NCI-H1048 (cell line): ENCODE results near the gene NRROS.

ENCODE experiments used
- DNase-seq: peaks from one replicate; lab custom pipeline; 2025; lab: John Stamatoyannopoulos, UW

Gene NRROS

DNA sequence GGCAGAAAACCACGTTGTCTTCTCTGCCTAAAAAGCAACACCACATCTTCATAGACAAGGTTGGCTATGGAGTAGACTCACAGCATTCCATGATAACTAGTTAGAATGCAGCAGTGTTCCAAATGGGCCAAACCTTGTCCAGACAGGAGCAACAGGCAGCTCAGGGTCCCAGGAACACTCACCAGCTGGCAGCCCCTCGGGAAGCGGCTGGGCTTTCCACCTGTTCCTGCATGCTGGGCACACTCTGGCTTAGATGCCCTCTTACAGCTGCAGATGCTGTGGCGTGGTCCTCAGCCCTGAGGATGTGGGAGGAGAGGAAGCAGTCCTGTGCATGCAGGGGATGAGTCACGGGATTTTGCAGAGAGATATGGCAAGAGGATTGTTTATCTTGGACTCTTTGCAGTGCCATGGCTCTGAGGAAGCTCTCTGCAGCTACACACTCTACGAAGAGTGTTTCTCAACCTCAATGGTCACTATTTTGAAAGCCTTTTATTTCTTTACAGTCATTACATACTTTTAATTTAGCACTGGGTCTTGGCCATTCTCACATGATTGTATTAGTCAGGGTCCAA lies 11.3 kb downstream of the NRROS start:
- DNase-seq: no peak

DNA sequence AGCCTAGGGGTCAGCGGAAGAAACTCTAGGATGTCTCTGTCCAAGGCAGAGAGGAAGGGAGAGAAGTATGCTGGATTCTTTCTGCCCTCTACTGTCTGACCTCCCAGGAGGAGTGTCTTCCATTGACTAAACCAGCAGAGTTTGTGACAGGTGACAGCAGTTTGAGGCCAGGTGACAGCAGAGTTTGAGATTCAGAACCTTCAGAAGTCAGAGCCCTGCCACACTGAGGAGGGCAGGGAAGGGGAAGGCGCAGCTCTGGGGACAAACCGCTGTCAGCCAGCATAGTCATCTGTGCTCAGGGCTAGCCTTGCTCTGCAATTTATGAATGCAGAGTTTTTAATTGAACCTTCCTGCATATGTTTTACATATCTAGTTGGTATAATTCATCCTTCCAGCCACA lies 12.3 kb downstream of the NRROS start:
- DNase-seq: no peak

DNA sequence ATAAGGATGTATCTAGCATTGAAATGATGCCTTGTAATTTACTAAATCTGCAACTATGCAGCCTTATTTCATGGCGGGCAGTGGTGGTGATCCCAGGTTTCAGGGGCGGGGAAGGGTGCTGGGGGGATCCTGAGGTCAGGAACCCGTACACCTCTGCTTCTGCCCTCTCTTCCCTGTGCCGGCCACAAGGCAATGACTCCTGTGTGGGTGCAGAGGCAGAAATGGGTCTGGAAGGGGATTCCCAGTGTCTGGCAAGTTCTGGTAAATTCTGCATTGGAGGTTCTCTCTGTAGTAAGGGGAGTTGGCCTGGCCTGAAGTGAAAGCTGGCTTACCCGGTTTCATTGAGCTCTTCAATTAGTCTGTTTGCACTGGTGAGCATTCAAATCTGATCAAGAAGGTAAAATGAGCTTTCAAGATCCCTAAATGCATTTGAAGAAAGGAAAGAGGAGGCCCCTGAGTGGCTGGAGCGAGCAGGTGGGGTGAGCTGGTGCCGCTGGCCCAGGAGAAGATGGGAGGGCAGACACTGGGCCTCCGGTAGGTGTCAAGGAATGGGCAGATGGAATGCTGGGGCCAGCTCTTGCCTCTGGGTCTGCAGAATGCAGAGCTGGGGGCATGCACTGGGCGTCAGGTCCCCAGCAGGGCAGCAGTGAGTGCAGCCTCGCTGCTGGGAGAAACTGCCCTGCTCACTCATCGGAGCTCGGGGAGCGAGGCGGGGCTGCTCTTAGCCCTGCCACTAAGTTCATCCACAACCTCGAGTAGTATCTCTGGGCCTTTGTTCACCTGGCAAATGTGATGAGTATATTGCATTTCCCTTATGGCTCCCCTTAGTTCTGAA lies 13.7 kb downstream of the NRROS start:
- DNase-seq: no peak

DNA sequence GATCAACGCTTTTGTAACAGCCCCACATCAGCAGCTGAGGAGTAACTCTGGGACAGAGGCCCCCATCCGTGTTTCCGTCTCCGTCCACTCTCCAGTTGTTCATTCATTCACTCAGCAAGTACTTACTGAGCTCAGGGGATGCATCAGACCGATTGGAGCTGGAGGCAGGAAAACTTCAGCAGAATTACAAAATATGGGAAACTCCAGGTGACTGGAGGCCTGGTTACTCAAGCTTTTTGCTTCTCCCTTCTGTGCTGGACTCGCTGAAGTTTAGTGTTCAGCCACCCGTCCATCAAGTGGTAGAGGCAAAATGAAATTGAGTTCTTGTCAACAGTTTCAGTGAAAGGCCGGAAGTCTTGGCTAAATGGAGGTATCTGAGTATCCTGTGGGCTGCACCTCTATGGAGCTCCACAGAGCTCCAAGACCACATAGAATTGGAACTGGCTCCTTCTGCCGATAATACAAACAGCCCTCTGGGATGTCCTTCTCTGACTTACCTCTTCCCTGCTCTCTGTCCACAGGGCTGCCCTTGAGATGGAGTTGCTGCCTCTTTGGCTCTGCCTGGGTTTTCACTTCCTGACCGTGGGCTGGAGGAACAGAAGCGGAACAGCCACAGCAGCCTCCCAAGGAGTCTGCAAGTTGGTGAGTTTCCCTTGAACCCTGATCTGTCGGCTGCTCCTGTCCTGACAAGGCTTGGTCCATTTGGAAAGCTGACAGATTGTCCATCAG lies 14.7 kb downstream of the NRROS start:
- DNase-seq: no peak

DNA sequence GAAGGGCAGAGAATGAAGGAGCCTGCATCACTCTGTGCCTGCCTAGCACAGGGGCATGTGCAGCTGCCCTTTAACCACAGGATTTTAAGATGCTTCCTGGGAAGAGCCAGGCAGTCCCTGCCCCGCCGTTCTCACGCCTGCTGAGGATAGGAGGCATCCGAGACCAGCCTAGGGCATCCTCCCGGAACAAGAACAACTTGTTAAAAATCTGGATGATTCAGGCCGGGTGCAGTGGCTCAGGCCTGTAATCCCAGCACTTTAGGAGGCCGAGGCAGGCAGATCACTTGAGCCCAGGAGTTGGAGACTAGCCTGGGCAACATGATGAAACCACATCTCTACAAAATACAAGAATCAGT lies 15.2 kb downstream of the NRROS start:
- no peak for DNase-seq

DNA sequence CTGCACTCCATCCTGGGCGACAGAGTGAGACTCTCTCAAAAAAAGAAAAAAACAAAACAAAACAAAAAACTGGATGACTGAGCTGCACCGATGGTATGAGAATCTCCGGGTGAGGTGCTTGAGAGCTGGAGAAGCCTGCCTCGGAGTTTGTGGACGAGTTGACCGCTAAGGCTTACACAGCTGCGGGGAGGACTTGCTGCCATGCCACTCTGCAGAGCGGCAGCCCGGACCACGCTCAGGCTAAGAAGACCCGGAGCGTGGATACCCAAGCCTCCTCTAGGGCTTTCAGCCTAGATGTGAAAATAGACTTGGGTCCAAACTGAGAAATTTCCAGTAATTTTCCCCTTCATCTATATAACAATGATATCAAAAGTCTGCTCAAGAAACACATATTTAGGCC lies 16.0 kb downstream of the NRROS start:
- DNase-seq: no peak

DNA sequence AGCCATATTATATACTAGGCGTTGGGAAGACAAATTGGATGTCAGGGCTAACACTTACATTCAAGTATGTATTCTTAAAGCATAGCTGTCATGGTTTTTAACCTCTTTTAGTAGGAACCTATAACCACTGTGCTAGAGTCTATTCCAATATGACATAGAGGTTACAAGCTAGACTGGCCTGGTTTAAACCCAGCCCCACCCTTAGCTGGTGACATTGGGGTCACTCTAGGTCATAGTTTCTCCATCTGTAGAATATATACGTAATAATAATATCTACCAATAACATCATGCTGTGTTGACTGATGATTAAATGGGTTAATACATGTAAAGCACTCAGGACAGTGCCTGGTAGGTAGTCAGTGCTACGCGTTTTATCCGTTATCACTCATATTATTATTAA lies 16.7 kb downstream of the NRROS start:
- DNase-seq: no peak

DNA sequence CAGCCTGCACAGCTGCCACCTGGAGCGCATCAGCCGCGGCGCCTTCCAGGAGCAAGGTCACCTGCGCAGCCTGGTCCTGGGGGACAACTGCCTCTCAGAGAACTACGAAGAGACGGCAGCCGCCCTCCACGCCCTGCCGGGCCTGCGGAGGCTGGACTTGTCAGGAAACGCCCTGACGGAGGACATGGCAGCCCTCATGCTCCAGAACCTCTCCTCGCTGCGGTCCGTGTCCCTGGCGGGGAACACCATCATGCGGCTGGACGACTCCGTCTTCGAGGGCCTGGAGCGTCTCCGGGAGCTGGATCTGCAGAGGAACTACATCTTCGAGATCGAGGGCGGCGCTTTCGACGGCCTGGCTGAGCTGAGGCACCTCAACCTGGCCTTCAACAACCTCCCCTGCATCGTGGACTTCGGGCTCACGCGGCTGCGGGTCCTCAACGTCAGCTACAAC lies 20.4 kb downstream of the NRROS start:
- DNase-seq: no peak

DNA sequence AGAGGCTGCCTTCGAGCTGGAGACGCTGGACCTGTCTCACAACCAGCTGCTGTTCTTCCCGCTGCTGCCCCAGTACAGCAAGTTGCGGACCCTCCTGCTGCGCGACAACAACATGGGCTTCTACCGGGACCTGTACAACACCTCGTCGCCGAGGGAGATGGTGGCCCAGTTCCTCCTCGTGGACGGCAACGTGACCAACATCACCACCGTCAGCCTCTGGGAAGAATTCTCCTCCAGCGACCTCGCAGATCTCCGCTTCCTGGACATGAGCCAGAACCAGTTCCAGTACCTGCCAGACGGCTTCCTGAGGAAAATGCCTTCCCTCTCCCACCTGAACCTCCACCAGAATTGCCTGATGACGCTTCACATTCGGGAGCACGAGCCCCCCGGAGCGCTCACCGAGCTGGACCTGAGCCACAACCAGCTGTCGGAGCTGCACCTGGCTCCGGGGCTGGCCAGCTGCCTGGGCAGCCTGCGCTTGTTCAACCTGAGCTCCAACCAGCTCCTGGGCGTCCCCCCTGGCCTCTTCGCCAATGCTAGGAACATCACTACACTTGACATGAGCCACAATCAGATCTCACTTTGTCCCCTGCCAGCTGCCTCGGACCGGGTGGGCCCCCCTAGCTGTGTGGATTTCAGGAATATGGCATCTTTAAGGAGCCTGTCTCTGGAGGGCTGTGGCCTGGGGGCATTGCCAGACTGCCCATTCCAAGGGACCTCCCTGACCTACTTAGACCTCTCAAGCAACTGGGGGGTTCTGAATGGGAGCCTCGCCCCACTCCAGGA lies 21.1 kb downstream of the NRROS start:
- DNase-seq: no peak

DNA sequence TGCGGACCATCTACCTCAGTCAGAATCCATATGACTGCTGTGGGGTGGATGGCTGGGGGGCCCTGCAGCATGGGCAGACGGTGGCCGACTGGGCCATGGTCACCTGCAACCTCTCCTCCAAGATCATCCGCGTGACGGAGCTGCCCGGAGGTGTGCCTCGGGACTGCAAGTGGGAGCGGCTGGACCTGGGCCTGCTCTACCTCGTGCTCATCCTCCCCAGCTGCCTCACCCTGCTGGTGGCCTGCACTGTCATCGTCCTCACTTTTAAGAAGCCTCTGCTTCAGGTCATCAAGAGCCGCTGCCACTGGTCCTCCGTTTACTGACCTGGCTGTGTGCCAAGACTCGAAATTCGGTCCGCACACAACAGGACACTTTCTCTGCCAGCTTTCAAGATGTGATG lies 21.9 kb downstream of the NRROS start:
- no peak for DNase-seq

DNA sequence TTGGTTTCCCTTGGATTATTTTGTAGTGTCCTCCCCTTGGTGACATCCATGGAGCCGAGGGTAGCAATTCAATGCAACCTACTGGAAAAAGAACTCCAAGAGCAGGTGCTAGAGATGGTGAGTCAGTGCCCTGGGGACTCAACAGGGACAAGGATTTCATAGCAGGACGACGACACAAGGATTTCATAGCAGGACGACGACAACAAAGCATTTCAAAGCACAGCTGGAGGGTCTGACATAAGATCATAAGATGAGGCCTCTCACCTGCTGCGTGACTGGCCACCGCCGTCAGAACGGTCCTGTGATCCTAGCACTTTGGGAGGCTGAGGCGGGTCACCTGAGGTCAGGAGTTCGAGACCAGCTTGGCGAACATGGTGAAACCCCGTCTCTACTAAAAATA lies 22.5 kb downstream of the NRROS start:
- DNase-seq: no peak

DNA sequence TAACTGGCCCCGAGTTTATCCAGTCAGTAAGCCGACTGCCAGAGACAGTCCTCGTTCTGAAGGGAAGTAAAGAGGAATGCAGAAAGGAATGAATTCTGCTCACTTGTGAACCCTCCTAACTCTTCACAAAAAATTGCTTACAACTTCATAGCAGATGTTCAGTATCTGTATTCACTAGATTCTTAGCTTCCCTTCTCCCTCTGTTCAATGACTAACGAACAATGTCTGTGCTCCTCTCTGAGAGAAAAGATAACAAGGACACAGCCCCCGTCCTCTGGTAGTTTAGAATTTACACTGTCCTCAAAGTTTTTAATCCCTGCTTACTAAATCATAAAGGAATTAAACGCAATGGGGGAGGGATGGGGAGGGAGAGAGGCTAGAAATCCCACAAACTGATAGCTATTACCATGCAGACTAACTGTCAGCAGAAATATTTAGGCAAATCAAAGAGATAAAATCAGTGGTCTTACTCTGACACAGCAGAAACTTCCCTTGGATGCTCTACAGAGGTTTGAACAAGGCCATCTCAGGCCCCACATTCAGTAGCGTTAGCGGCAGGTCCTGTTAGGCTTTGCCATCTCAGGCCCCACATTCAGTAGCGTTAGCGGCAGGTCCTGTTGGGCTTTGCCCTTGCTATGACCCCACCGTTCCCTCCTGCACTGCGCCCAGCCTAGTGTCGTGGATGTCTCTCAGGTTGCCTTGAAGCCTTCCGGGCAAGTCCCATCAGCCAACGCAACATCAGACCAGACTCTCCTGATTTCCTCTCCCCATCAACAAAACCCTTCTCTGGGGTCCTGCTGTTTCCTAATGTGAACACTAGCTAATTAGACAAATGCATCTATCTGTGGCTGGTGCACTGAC lies 23.4 kb downstream of the NRROS start:
- no peak for DNase-seq

DNA sequence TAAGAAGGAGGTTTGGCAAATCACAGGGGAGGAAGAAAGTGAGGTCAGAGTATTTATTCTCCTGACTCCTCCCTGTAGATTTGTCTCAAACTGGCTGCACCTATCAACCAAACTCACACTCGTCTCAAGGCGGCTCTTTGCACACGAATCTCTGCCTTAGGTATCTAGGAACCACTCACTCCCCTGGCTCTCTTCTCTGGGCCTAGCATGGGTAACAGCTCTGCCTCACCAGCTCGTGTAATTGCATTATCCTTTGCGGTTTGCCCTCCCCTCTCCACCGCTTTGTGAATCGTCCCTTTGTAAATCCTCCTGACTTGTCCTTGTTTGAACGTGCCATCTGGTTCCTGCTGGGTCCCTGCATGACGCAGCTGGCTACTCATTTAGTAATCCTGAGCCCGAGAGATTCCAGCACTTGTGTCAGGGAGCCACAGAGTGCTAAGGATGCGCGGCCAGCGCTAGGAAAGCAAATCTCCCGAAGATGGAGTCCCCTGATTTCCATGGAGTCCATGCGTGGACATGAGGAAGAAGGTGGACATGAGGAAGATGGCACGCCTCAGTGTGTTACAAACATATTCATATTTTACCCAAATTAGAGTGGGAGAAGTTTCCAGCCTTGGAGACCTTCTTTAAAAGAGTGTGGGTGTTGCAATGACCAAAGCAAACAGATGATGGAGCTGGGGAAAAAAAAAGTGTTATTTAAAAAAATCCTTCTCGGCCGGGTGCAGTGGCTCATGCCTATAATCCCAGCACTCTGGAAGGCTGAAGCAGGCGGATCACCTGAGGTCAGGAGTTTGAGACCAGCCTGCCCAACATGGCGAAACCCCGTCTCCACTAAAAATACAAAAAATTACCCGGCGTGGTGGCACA lies 26.7 kb downstream of the NRROS start:
- no peak for DNase-seq

DNA sequence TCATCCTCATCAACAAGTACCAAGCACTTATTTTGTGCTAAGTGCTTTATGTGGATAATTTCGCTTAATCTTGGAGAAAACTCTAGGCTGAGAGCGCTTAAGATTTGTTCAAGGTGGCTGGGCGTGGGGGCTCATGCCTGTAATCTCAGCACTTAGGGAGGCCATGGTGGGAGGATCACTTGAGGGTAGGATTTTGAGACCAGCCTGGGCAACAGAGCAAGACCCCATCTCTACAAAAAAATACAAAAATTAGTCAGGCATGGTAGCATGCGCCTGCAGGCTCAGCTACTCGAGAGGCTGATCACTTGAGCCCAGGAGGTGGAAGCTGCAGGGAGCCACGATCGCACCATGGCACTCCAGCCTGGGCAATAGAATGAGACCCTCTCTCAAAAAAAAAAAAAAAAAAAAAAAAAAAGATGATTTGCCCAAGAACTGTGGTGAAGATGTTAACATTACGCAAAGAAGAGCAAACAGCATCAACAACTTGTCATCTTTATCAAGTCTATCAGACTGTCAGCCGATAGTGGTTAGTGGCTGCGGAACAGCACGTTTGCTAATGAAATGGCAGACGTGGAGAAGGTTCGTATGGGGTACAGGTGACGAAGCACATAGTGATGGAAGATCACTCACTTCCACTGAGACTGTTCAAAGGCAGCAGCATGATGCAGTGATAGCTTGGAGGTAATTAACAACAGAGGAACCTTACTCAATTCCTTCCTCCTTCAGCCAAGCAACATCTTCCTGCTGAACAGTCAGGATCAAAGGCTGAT lies 27.7 kb downstream of the NRROS start:
- DNase-seq: no peak

DNA sequence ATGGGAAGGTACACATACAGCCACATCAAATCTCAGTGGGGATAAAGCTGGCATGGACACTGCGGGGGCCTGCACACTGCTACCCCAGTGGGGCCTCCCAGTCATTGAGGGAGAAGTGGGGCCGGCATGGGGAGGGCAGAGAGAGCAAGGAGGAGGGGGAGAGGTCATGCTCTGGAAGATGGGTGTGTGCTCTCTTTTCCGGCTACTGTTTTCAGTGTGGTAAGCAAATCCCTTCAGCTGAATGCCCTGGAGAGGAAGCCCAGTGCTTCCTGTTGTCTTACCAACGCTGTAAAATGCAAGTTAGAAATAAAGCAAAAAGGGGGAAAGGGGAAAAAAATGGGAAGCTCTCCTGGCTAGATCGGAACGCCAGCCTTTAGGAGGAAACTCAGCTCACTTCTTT lies 30.8 kb downstream of the NRROS start:
- DNase-seq: no peak

DNA sequence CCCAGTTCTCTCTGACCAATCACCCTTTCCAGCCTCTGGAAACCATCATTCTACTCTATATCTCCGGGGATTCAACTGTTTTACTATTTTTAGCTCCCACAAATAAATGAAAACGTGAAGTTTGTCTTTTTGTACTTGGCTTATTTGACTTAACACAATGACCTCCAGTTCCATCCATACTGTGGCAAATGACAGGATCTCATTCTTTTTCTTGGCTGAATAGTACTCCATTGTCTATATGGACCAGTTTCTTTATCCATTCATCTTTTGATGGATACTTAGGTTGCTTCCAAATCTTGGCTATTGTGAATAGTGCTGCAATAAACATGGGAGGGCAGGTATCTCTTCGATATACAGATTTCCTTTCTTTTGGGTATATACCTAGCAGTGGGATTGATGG lies 34.1 kb downstream of the NRROS start:
- no peak for DNase-seq

DNA sequence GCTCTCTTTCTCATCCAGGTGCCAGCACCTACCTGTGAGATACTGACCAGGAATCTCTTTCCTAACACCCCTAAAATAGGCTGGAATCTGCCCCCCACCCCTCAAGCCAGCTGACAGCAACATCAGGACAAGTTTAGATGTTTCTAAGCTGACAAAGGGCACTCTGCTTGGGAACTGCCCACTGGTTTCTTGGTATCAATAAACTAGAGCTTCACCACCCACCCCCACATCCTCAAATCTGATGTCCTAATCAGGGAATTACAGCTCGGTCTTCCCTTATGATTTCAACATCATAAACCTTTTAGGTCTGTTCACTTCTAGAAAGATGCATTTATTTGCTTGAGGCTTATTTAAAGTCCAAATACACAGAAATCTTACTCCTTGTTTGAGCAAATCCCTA lies 37.9 kb downstream of the NRROS start:
- no peak for DNase-seq

DNA sequence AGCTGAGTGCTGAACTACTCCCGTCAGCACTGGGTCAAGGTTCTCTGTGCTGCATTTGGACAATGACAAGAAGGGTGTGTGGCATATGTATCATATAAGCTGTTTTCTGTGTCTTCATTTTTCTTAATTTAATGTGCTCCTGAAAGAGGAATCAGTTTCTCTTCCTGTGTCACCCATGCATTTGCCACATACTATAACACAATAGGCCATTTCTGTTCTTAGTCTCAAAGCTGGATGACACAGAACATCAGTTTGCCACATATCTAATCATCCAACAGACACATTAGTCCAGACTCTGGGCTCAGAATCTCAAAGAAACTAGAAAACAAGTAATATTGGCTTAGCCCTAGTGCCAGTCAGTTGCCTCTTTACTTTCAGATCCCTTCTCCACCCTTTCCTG lies 38.4 kb downstream of the NRROS start:
- DNase-seq: no peak

DNA sequence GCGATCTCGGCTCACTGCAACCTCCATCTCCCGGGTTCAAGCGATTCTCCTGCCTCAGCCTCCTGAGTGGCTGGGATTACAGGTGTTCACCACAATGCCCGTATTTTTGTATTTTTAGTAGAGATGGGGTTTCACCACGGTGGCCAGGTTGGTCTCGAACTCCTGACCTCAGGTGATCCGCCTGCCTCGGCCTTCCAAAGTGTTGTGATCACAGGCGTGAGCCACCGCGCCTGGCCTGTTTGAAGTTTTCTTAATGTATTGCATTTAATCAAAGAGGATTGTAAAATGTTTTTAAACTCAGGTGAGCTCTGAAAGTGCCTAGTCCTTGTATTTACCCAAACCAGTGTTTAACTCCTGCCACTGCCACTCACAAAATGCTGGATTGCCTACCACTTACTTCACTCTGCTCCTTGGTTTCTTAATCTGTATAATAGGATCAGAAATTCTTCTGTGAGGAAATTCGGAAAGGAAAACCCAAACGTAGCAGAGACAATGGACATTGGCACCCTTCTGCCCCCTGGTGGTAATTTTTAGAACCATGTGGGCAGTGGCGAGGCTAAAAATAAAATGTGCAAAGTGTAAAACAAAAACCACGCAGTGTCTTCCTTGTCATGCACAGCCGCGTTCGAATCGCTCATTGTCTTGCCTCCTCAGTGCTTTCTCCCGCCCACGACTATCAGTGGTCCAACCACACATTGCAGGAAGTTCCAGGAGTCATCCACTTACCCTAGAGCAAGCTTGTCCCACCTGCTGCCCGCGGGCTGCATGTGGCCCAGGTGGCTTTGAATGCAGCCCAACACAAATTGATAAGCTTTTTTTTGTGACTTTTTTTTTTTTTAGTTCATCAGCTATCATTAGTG lies 45.3 kb downstream of the NRROS start:
- no peak for DNase-seq
